HepG2 (cell line): ENCODE results near the gene IQCN. TPM values are rescaled to one million over a fixed set of nuclear protein-coding genes. Genes with fewer than 3 reads are reported as not detected.

Experiments used
- ATAC-seq: fragments of 200-7000 bp; cut with Tn5 transposase; 3 replicates; pipeline ENCODE4 v1.9.1; 2020; ENCODE audit warnings: mild to moderate bottlenecking, moderate library complexity
- BruUV-seq: library from RNA; stranded (reverse); fragments of 400-500 nt; replicated peaks from 2 replicates; lab custom pipeline; 2021; lab: Mats Ljungman, UMichigan
- CTCF ChIA-PET: fragments of 300-600 bp; formaldehyde crosslinking; extraction: SDS; loops from one replicate; lab custom pipeline; 2021; ENCODE audit warnings: low total read pairs, inconsistent platforms, low intra/inter-chr PET ratio; lab: Yijun Ruan, JAX
- POLR2A ChIA-PET: fragments of 350-600 bp; sonication (Branson Sonifier 250); formaldehyde crosslinking; loops from one replicate; lab custom pipeline; 2020; ENCODE audit warnings: antibody characterized with exemption, inconsistent platforms; lab: Yijun Ruan, JAX
- DNase-seq: peaks from one replicate; pipeline ENCODE4 v3.0.0-alpha.2; 2015; ENCODE audit warnings: low spot score
- FAIRE-seq: peaks from 3 replicates; lab custom pipeline; 2011; peaks lifted over from hg19 to GRCh38; lab: Jason Lieb, UNC
- H2AFZ ChIP-seq: one replicate; pipeline ENCODE4 v1.6.1; 2011; ENCODE audit warnings: low read length, inconsistent platforms
- H3K27ac ChIP-seq: fragments of 300-600 bp; 3 replicates; pipeline ENCODE4 v1.8.0; 2011; ENCODE audit warnings: mixed run types, mild to moderate bottlenecking, mixed read lengths, low read length, inconsistent platforms; ENCODE audit not compliant: insufficient read depth; ENCODE audit errors: extremely low read length
- H3K27me3 ChIP-seq, 2 experiments: fragments of 200-600 bp in 1 of 2; 2 replicates in 1 of 2; 3 replicates in 1 of 2; pipeline versions ENCODE4 v1.6.0 to v1.8.0; 2011; ENCODE audit warnings: low read length in 2 of 2, mild to moderate bottlenecking in 2 of 2, moderate library complexity in 2 of 2, inconsistent platforms in 1 of 2; ENCODE audit not compliant: insufficient read depth in 2 of 2, control insufficient read depth in 1 of 2
- H3K36me3 ChIP-seq, 2 experiments: fragments of 200-600 bp in 1 of 2; replicated peaks in 1 of 2; 2 replicates in 1 of 2; 3 replicates in 1 of 2; pipeline versions ENCODE4 v1.5.1 to v1.8.0; 2011; ENCODE audit warnings: low read length in 2 of 2, inconsistent platforms in 1 of 2; ENCODE audit not compliant: insufficient read depth in 2 of 2, control insufficient read depth in 1 of 2
- H3K4me1 ChIP-seq: 2 replicates; pipeline ENCODE4 v1.5.1; 2012; ENCODE audit warnings: low read length, inconsistent platforms; ENCODE audit not compliant: insufficient read depth
- H3K4me2 ChIP-seq: 2 replicates; pipeline ENCODE4 v1.6.0; 2011; ENCODE audit warnings: low read depth, low read length, inconsistent platforms
- H3K4me3 ChIP-seq, 3 experiments: fragments of 200-600 bp in 1 of 3; sonication (generic), shearing (Covaris generic) in 1 of 3; replicated peaks in 1 of 3; 2 replicates each; pipeline ENCODE4 v1.5.1; 2011 to 2016; ENCODE audit warnings: low read length in 3 of 3, inconsistent platforms in 2 of 3, low read depth in 2 of 3, mild to moderate bottlenecking in 2 of 3, control low read depth in 1 of 3, mixed read lengths in 1 of 3; ENCODE audit not compliant: insufficient read depth in 1 of 3
- H3K79me2 ChIP-seq: one replicate; pipeline ENCODE4 v1.6.1; 2011; ENCODE audit warnings: low read length, inconsistent platforms; ENCODE audit not compliant: insufficient read depth
- H3K9ac ChIP-seq: 2 replicates; pipeline ENCODE4 v1.6.0; 2011; ENCODE audit warnings: mild to moderate bottlenecking, low read depth, low read length, inconsistent platforms; ENCODE audit not compliant: insufficient read depth
- H3K9me3 ChIP-seq: 2 replicates; pipeline ENCODE4 v1.5.1; 2012; ENCODE audit warnings: mild to moderate bottlenecking, low read length
- H4K20me1 ChIP-seq: 2 replicates; pipeline ENCODE4 v1.6.0; 2011; ENCODE audit warnings: inconsistent platforms, mild to moderate bottlenecking, low read length, moderate library complexity; ENCODE audit not compliant: insufficient read depth
- HNRNPL ChIP-seq: fragments of 200-400 bp; formaldehyde crosslinking; IDR thresholded peaks from 2 replicates; pipeline ENCODE4 v1.6.1; 2017; ENCODE audit warnings: mild to moderate bottlenecking, low read depth, low read length
- MAZ ChIP-seq, 2 experiments: sonication (generic) in 1 of 2; formaldehyde crosslinking in 1 of 2; IDR thresholded peaks; 2 replicates each; pipeline versions ENCODE4 v1.5.0 to v1.6.1; 2012 to 2020; ENCODE audit warnings: low read depth in 2 of 2, mild to moderate bottlenecking in 2 of 2, borderline replicate concordance in 1 of 2, improper control_type of control experiment in 1 of 2, low read length in 1 of 2, missing genetic modification reagents in 1 of 2, moderate library complexity in 1 of 2
- PRMT3 ChIP-seq: sonication (generic); formaldehyde crosslinking; IDR thresholded peaks from 2 replicates; pipeline ENCODE4 v1.8.1; 2022; ENCODE audit warnings: low read depth, mild to moderate bottlenecking, moderate library complexity, missing genetic modification reagents, borderline replicate concordance
- RBM39 ChIP-seq: fragments of 200-400 bp; formaldehyde crosslinking; IDR thresholded peaks from one replicate; pipeline ENCODE4 v1.6.1; 2018; ENCODE audit warnings: antibody characterized with exemption, mild to moderate bottlenecking, low read depth, low read length; ENCODE audit not compliant: poor library complexity, severe bottlenecking
- TCF7L2 ChIP-seq: IDR thresholded peaks from 2 replicates; pipeline ENCODE4 v1.6.1; 2011; ENCODE audit warnings: mild to moderate bottlenecking, low read depth, low read length, moderate library complexity
- ZBTB3 ChIP-seq: sonication (generic); formaldehyde crosslinking; IDR thresholded peaks from 2 replicates; pipeline ENCODE4 v1.4.0; 2020; ENCODE audit warnings: low read depth, mild to moderate bottlenecking, moderate library complexity, missing genetic modification reagents, borderline replicate concordance
- ZNF468 ChIP-seq: sonication (generic); formaldehyde crosslinking; IDR thresholded peaks from 2 replicates; pipeline ENCODE4 v1.8.0; 2022; ENCODE audit warnings: mild to moderate bottlenecking, moderate library complexity, missing genetic modification reagents
- ZNF724P ChIP-seq: sonication (generic); formaldehyde crosslinking; IDR thresholded peaks from 2 replicates; pipeline ENCODE4 v1.8.0; 2022; ENCODE audit warnings: missing genetic modification reagents, borderline replicate concordance
- ZNF879 ChIP-seq: sonication (generic); formaldehyde crosslinking; IDR thresholded peaks from 2 replicates; pipeline ENCODE4 v1.8.1; 2023; ENCODE audit warnings: missing genetic modification reagents
- WGBS: methylation state at CpG from one replicate; pipeline ENCODE4 v1.1.6; 2017; ENCODE audit warnings: low lambda C conversion rate; 5-methylcytosine and 5-hydroxymethylcytosine counted together
- in situ Hi-C: cut with HindIII; loops from 2 replicates; pipeline ENCODE4 v1.10.0; 2017; ENCODE audit warnings: low pct_unique_long_range_greater_than_20kb; ENCODE audit not compliant: extremely low pct_ligation_motif_present
- intact Hi-C: fragments of 100-400 bp; cut with micrococcal nuclease; formaldehyde crosslinking; loops from one replicate; pipeline ENCODE4 v1.10.0; 2022; ENCODE audit not compliant: unreplicated experiment
- polyA plus RNA-seq, 8 experiments: library from polyadenylated mRNA; depleted of rRNA in 3 of 8; stranded (reverse) in 7 of 8; unstranded in 1 of 8; fragments of >200 nt; fragmentation: Illumina TruSeq in 4 of 8; extraction: Trizol in 4 of 8; gene quantifications; 2 replicates each; pipeline versions ENCODE4 v1.2.1 to v1.2.3, GENCODE V29; 2011 to 2016; ENCODE audit warnings: low read depth in 4 of 8, missing spikeins in 1 of 8, mixed read lengths in 1 of 8; ENCODE audit not compliant: insufficient read depth in 1 of 8
- total RNA-seq, 5 experiments: library from RNA; depleted of rRNA; stranded (reverse); fragments of >200 nt; fragmentation: Illumina TruSeq; extraction: Trizol; gene quantifications; 2 replicates each; pipeline ENCODE4 v1.2.3, GENCODE V29; 2016; ENCODE audit warnings: low read depth in 1 of 5
- TF ChIP-seq, protein P1 (sequence below): sonication (generic); formaldehyde crosslinking; IDR thresholded peaks from 2 replicates; pipeline ENCODE4 v1.4.0; 2020; ENCODE audit warnings: mild to moderate bottlenecking, missing genetic modification reagents
- TF ChIP-seq, protein P2 (sequence below): sonication (generic); formaldehyde crosslinking; IDR thresholded peaks from 2 replicates; pipeline ENCODE4 v1.5.0; 2020; ENCODE audit warnings: mild to moderate bottlenecking, missing genetic modification reagents
- TF ChIP-seq, protein P3 (sequence below): sonication (generic); formaldehyde crosslinking; IDR thresholded peaks from 2 replicates; pipeline ENCODE4 v1.4.0; 2020; ENCODE audit warnings: missing genetic modification reagents, mild to moderate bottlenecking, borderline replicate concordance

IQCN gene
- total and polyA plus RNA-seq, 2 of the 13 experiments (the other 11 are each of a cell fraction or from before 2014, with no cell fraction given), result 0.04 to 0.18 TPM

DNA sequence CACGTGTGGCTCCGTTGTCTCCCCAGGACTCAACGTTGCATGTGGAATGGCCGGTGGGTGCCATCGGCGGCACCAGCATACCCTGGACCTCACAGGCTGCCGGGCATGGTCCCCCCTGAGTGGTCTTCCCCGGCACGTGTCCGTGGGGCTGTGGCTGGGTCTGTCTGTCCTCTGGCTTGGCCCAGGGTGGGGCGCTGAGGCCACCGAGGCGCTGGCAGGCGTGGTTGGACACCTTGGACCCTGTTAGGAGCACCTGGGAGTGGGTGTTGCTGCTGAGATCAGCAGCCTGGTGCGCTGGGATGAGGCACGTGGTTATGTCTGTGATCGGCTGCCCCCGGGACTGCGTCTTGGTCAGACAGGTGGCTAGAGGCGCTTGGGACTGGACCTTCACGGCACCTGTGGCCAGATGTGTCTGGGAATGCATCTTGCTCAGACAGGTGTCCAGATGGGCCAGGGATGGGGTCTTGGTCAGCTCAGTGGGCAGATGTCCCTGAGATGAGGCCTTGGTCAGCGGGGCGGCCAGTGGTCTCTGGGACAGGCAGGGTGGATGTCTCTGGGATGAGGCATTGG is 9.2 kb downstream of the IQCN start:
- no peaks in the 10 kb centered on the region for H3K36me3 ChIP-seq
- peaks cover 21% of the 10 kb centered on the region for H3K4me1 ChIP-seq
- H3K79me2 ChIP-seq, result no peaks in the 10 kb centered on the region
- no peak overlapping the region for H2AFZ ChIP-seq
- no peak overlapping the region for H3K9ac ChIP-seq
- ChIA-PET POLR2A (no interaction called here), CTCF (no interaction called here)
- DNase-seq, result no peak
- H4K20me1 ChIP-seq, result no peaks in the 10 kb centered on the region
- FAIRE-seq, result no peak
- peaks cover 5 to 7% of the 10 kb centered on the region in 2 experiments; a peak in 3 of 5 replicates for H3K27me3 ChIP-seq
- in situ Hi-C loops (no loop called here), intact Hi-C loops (no loop called here)
- 100% methylated on average over 2 of the region's 23 CpGs for WGBS
- H3K9me3 ChIP-seq, result no peaks in the 10 kb centered on the region
- no peak for ATAC-seq
- no TSS peak for BruUV-seq
- H3K4me2 ChIP-seq, result no peak overlapping the region
- no peak overlapping the region for H3K4me3 ChIP-seq
- no peak overlapping the region for H3K27ac ChIP-seq
- TF ChIP-seq ZNF724P (CRISPR knock-in tag) (no peak), MAZ (IDR thresholded peaks at IDR 0.05; ENCODE audit: borderline replicate concordance, low read depth, low read length) (no peak), MAZ (CRISPR knock-in tag; IDR thresholded peaks at IDR 0.05; ENCODE audit: low read depth) (no peak), ZNF468 (CRISPR knock-in tag) (no peak), ZNF879 (no peak), PRMT3 (CRISPR knock-in tag) (no peak), ZBTB3 (CRISPR knock-in tag) (no peak), TCF7L2 (no peak), RBM39 (no peak), HNRNPL (no peak)
- TF ChIP-seq, protein P1, sequence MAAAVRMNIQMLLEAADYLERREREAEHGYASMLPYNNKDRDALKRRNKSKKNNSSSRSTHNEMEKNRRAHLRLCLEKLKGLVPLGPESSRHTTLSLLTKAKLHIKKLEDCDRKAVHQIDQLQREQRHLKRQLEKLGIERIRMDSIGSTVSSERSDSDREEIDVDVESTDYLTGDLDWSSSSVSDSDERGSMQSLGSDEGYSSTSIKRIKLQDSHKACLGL (CRISPR knock-in tag), result no peak
- TF ChIP-seq, protein P2, sequence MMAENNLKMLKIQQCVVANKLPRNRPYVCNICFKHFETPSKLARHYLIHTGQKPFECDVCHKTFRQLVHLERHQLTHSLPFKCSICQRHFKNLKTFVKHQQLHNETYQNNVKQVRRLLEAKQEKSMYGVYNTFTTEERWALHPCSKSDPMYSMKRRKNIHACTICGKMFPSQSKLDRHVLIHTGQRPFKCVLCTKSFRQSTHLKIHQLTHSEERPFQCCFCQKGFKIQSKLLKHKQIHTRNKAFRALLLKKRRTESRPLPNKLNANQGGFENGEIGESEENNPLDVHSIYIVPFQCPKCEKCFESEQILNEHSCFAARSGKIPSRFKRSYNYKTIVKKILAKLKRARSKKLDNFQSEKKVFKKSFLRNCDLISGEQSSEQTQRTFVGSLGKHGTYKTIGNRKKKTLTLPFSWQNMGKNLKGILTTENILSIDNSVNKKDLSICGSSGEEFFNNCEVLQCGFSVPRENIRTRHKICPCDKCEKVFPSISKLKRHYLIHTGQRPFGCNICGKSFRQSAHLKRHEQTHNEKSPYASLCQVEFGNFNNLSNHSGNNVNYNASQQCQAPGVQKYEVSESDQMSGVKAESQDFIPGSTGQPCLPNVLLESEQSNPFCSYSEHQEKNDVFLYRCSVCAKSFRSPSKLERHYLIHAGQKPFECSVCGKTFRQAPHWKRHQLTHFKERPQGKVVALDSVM (CRISPR knock-in tag), result no peak
- TF ChIP-seq, protein P3, sequence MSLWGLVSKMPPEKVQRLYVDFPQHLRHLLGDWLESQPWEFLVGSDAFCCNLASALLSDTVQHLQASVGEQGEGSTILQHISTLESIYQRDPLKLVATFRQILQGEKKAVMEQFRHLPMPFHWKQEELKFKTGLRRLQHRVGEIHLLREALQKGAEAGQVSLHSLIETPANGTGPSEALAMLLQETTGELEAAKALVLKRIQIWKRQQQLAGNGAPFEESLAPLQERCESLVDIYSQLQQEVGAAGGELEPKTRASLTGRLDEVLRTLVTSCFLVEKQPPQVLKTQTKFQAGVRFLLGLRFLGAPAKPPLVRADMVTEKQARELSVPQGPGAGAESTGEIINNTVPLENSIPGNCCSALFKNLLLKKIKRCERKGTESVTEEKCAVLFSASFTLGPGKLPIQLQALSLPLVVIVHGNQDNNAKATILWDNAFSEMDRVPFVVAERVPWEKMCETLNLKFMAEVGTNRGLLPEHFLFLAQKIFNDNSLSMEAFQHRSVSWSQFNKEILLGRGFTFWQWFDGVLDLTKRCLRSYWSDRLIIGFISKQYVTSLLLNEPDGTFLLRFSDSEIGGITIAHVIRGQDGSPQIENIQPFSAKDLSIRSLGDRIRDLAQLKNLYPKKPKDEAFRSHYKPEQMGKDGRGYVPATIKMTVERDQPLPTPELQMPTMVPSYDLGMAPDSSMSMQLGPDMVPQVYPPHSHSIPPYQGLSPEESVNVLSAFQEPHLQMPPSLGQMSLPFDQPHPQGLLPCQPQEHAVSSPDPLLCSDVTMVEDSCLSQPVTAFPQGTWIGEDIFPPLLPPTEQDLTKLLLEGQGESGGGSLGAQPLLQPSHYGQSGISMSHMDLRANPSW (CRISPR knock-in tag), result no peak
